RWPE2 (cell line): ENCODE results near the gene TIMM17A.
A peak's percentile ranks its signal among the peaks of the same experiment; 100 is the strongest.

Source experiments
- ATAC-seq: fragments of 200-7000 bp; cut with Tn5 transposase; 3 replicates; pipeline ENCODE4 v1.9.1; 2021; ENCODE audit warnings: low read depth
- DNase-seq: peaks from one replicate; pipeline ENCODE4 v3.0.0-alpha.2; 2020; ENCODE audit warnings: low spot score
- H3K27ac ChIP-seq: fragments of 450-650 bp; 2 replicates; pipeline ENCODE4 v1.5.1; 2017; ENCODE audit warnings: mild to moderate bottlenecking; ENCODE audit not compliant: poor library complexity, severe bottlenecking
- H3K27me3 ChIP-seq: fragments of 250-450 bp; sonication (Bioruptor Pico); 2 replicates; pipeline ENCODE4 v1.5.1; 2021; ENCODE audit warnings: mild to moderate bottlenecking, moderate library complexity; ENCODE audit not compliant: insufficient read depth, poor library complexity, severe bottlenecking
- H3K36me3 ChIP-seq: fragments of 250-450 bp; sonication (Bioruptor Pico); 2 replicates; pipeline ENCODE4 v1.5.1; 2020; ENCODE audit warnings: low read depth, mild to moderate bottlenecking, moderate library complexity
- H3K4me1 ChIP-seq: fragments of 250-450 bp; sonication (Bioruptor Pico); 2 replicates; pipeline ENCODE4 v1.5.1; 2021; ENCODE audit warnings: mild to moderate bottlenecking, moderate library complexity; ENCODE audit not compliant: insufficient read depth, poor library complexity, severe bottlenecking
- H3K4me3 ChIP-seq: fragments of 250-450 bp; sonication (Bioruptor Pico); 2 replicates; pipeline ENCODE4 v1.5.1; 2021; ENCODE audit warnings: mild to moderate bottlenecking, moderate library complexity; ENCODE audit not compliant: severe bottlenecking
- H3K9me3 ChIP-seq: fragments of 250-450 bp; sonication (Bioruptor Pico); 2 replicates; pipeline ENCODE4 v1.5.1; 2021; ENCODE audit warnings: mild to moderate bottlenecking, moderate library complexity; ENCODE audit not compliant: severe bottlenecking
- TF ChIP-seq, protein P1 (sequence below): fragments of 450-650 bp; IDR thresholded peaks from one replicate; pipeline ENCODE4 v1.5.1; 2017; ENCODE audit warnings: mild to moderate bottlenecking, moderate library complexity; ENCODE audit not compliant: poor library complexity, severe bottlenecking

Gene TIMM17A

DNA sequence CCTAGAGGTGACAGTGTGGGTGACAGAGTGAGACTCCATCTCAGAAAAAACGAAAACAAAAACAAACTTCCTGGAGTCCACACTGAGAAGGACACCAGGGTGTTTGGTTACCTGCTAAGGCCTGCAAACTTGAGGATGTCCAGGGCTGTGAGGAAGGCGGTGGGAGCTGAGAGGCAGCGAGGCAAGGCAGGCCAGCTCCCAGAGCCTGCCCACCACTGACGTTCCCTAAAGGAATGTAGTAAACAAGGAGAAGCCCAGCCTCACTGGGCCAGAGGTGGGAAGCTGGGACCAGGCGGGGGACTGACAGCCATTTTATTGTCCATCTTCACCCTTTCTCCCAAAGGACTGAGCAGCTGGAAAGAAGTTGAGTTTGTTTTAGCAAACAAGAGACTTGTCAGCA, 42.5 kb upstream of the TIMM17A start:
- no peak for DNase-seq
- H3K27me3 ChIP-seq, result no peaks in the 10 kb centered on the region
- H3K27ac ChIP-seq, result no peak overlapping the region
- H3K36me3 ChIP-seq, result no peaks in the 10 kb centered on the region
- H3K4me3 ChIP-seq, result no peak overlapping the region
- TF ChIP-seq, protein P1, sequence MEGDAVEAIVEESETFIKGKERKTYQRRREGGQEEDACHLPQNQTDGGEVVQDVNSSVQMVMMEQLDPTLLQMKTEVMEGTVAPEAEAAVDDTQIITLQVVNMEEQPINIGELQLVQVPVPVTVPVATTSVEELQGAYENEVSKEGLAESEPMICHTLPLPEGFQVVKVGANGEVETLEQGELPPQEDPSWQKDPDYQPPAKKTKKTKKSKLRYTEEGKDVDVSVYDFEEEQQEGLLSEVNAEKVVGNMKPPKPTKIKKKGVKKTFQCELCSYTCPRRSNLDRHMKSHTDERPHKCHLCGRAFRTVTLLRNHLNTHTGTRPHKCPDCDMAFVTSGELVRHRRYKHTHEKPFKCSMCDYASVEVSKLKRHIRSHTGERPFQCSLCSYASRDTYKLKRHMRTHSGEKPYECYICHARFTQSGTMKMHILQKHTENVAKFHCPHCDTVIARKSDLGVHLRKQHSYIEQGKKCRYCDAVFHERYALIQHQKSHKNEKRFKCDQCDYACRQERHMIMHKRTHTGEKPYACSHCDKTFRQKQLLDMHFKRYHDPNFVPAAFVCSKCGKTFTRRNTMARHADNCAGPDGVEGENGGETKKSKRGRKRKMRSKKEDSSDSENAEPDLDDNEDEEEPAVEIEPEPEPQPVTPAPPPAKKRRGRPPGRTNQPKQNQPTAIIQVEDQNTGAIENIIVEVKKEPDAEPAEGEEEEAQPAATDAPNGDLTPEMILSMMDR, result no peak
- H3K9me3 ChIP-seq, result no peaks in the 10 kb centered on the region
- ATAC-seq, result no peak
- H3K4me1 ChIP-seq, result peaks cover 12% of the 10 kb centered on the region

DNA sequence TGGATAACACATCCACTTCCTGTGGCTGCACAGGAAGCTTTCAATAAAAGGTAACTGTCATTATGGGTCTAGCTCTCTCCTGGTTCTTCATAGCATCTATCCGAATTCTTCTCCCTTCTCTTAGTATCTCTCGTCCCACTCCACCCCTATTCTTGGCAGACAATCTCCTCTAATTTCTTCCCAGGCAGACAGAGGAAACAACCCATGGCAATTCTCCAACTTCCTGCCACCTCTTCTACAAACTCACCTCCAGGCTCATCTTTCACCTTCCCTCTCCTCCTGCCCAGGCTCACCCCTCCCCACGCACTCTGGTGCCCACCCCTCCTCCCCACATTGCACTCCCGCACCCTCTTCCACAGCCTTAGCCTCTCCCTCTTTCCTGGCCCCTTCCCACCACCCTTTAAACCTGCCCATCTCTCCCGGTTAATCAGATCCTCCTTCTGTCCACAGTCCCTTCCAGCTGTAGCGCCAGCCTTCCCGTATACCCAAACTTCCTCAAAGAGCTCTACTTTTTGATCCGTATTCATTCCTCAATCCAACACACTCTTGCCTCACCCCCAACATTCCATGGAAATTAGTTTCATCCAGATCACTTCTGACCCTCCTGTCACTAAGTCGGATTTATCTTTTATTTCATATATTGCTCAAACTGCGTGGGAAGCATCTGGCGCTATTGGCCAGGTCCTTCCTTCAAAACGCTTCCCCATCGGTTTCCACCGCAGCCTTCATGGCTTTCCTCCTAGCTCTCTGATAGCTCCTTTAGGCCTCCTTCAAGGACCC, 40.7 kb upstream of the TIMM17A start:
- Histone ChIP-seq H3K27me3 (no peaks in the 10 kb centered on the region), H3K4me1 (peaks cover 12% of the 10 kb centered on the region), H3K4me3 (no peak overlapping the region), H3K9me3 (no peaks in the 10 kb centered on the region), H3K27ac (no peak overlapping the region), H3K36me3 (no peaks in the 10 kb centered on the region)
- ATAC-seq, result no peak
- TF ChIP-seq, protein P1, result no peak
- DNase-seq, result no peak

DNA sequence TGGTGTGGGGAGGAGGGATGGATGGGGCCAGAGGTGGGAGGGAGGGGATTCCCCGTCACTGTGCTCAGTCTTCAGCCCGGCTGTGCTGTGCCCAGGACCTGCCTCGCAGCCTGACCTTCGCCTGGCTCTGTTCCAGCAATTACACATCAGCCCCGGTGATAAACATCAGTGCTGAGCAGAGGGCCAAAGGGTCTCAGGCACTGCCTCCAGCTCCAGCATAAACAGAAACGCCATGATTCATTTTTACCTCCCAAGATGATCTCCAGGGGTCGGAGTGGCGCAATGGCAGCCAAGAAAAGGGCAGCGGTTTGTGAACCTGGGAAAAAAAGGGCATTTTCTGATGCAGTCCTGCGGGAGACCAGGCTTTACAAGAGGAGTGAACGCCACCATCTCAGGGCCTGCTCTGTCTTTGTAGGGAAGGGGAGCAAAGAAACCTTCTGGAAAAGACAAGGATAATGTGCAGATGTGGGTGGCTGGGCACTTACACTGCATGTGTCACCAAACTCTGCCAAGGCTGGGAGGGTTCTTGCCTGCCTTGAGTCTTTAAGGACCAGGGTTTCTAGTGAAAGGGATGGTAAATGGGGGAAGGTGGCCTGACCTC, 38.6 kb upstream of the TIMM17A start:
- Histone ChIP-seq H3K27ac (no peak overlapping the region), H3K4me1 (peaks cover 12% of the 10 kb centered on the region), H3K4me3 (no peak overlapping the region), H3K27me3 (no peaks in the 10 kb centered on the region), H3K9me3 (no peaks in the 10 kb centered on the region), H3K36me3 (no peaks in the 10 kb centered on the region)
- TF ChIP-seq, protein P1, result no peak
- peak; percentile 77; the same call in 2 of the 3 replicates for ATAC-seq
- DNase-seq, result no peak

DNA sequence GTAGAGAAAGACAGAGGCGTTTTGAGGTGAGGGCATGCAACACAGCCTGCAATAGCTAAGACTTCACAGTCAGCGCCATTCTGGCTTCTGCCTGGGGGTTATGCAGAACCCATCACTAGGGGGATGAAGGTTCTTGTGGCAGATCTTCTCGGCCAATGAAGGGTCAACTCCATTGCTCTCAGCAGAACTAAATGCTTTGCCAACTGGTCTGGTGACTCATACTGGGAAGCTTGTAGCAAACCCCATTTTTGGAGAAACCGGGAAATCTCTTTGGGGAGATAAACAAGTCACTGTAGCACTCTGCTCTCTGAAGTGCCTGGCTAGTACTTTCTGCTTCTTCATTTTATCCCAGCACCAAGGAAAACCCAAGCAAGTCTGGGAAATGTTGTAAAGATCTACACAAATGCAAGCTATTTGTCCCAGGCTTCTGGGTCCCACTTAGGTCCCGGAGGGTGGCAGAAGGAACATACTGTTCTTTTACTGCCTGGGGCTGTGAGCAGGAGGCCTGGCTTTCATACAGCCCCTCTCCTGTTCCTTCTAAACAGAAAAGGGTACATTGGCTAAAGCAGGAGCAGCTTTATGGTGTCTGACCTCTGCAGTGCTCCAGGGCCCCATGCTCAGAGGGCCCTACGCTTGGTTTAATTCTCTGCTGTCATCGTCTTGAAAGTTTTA, 37.8 kb upstream of the TIMM17A start:
- Histone ChIP-seq H3K27me3 (no peaks in the 10 kb centered on the region), H3K36me3 (no peaks in the 10 kb centered on the region), H3K4me1 (peaks cover 12% of the 10 kb centered on the region), H3K27ac (no peak overlapping the region), H3K4me3 (no peak overlapping the region), H3K9me3 (no peaks in the 10 kb centered on the region)
- no peak for DNase-seq
- ATAC-seq, result peak; percentile 63
- TF ChIP-seq, protein P1, result no peak
